SK-N-SH (cell line): ENCODE data around the gene RHOA. TPM values are rescaled to one million over a fixed set of nuclear protein-coding genes. Genes with fewer than 3 reads are reported as not detected.

Experiments
- CTCF ChIA-PET: fragments of 300-600, 350-600 bp; formaldehyde crosslinking; extraction: SDS; loops from one replicate; lab custom pipeline; 2021; lab: Yijun Ruan, JAX
- POLR2A ChIA-PET: fragments of 350-600 bp; sonication (Branson Sonifier 250); formaldehyde crosslinking; extraction: SDS; loops from one replicate; lab custom pipeline; 2020; ENCODE audit warnings: antibody characterized with exemption, inconsistent platforms; lab: Yijun Ruan, JAX
- DNase-seq: peaks from one replicate; pipeline ENCODE4 v3.0.0; 2012
- H2AFZ ChIP-seq: fragments of 200-600 bp; sonication (generic); 2 replicates; pipeline ENCODE4 v1.8.1; 2016; ENCODE audit warnings: antibody characterized with exemption, mild to moderate bottlenecking, low read depth
- H3F3A ChIP-seq: fragments of 200-600 bp; sonication (generic); replicated peaks from 2 replicates; pipeline ENCODE3; 2016; ENCODE audit warnings: antibody characterized with exemption, mild to moderate bottlenecking; ENCODE audit not compliant: insufficient read depth
- H3K27ac ChIP-seq, 2 experiments: fragments of 200-500 bp in 1 of 2; fragments of 200-600 bp in 1 of 2; sonication (Bioruptor generic) in 1 of 2; sonication (generic), shearing (Covaris generic) in 1 of 2; 2 replicates each; pipeline versions ENCODE4 v1.5.1 to v1.6.1; 2014 to 2016; ENCODE audit warnings: low read depth in 2 of 2, inconsistent platforms in 1 of 2, low read length in 1 of 2, mild to moderate bottlenecking in 1 of 2, mixed read lengths in 1 of 2
- H3K27me3 ChIP-seq: fragments of 200-600 bp; sonication (generic), shearing (Covaris generic); 2 replicates; pipeline ENCODE4 v1.6.1; 2016; ENCODE audit warnings: mixed run types; ENCODE audit not compliant: insufficient read depth
- H3K36me3 ChIP-seq, 2 experiments: fragments of 200-500 bp in 1 of 2; fragments of 200-600 bp in 1 of 2; sonication (Bioruptor generic) in 1 of 2; sonication (generic) in 1 of 2; replicated peaks in 1 of 2; 2 replicates each; pipeline versions ENCODE3 to v1.5.1; 2014 to 2016; ENCODE audit warnings: low read length in 1 of 2, mild to moderate bottlenecking in 1 of 2; ENCODE audit not compliant: insufficient read depth in 2 of 2, control insufficient read depth in 1 of 2
- H3K4me1 ChIP-seq, 2 experiments: fragments of 200-500 bp in 1 of 2; fragments of 200-600 bp in 1 of 2; sonication (Bioruptor generic) in 1 of 2; sonication (generic), shearing (Covaris generic) in 1 of 2; 2 replicates each; pipeline versions ENCODE4 v1.5.1 to v1.6.1; 2014 to 2016; ENCODE audit warnings: low read depth in 1 of 2, low read length in 1 of 2, mixed run types in 1 of 2; ENCODE audit not compliant: insufficient read depth in 2 of 2, control insufficient read depth in 1 of 2
- H3K4me2 ChIP-seq: fragments of 200-600 bp; sonication (generic), shearing (Covaris generic); 2 replicates; pipeline ENCODE4 v1.6.1; 2017; ENCODE audit warnings: mixed run types
- H3K4me3 ChIP-seq, 2 experiments: fragments of 200-500 bp in 1 of 2; fragments of 200-600 bp in 1 of 2; sonication (Bioruptor generic) in 1 of 2; sonication (generic), shearing (Covaris generic) in 1 of 2; 2 replicates each; pipeline versions ENCODE4 v1.5.1 to v1.8.1; 2014 to 2016; ENCODE audit warnings: low read depth in 2 of 2, inconsistent platforms in 1 of 2, low read length in 1 of 2, mild to moderate bottlenecking in 1 of 2, mixed read lengths in 1 of 2, moderate library complexity in 1 of 2
- H3K79me2 ChIP-seq: fragments of 200-600 bp; sonication (generic); 2 replicates; pipeline ENCODE4 v1.8.1; 2017; ENCODE audit warnings: mild to moderate bottlenecking; ENCODE audit not compliant: insufficient read depth
- H3K9ac ChIP-seq: fragments of 200-600 bp; sonication (generic); 2 replicates; pipeline ENCODE4 v1.6.1; 2017; ENCODE audit warnings: mixed run types
- H3K9me2 ChIP-seq: fragments of 200-600 bp; sonication (generic); 2 replicates; pipeline ENCODE4 v1.6.1; 2017; ENCODE audit warnings: mixed run types
- H3K9me3 ChIP-seq: fragments of 200-600 bp; sonication (generic); 2 replicates; pipeline ENCODE4 v1.6.1; 2017; ENCODE audit warnings: mixed run types, mild to moderate bottlenecking, moderate library complexity
- H4K20me1 ChIP-seq: fragments of 200-600 bp; sonication (generic); 2 replicates; pipeline ENCODE4 v1.6.1; 2017; ENCODE audit warnings: mild to moderate bottlenecking, mixed run types; ENCODE audit not compliant: insufficient read depth
- CHD2 ChIP-seq: fragments of 150-350 bp; IDR thresholded peaks from 2 replicates; pipeline ENCODE4 v1.6.1; 2018; ENCODE audit warnings: low read length; ENCODE audit not compliant: partially characterized antibody
- ELF1 ChIP-seq: IDR thresholded peaks from 2 replicates; pipeline ENCODE4 v1.4.0; 2012
- EZH2phosphoT487 ChIP-seq: fragments of 200-600 bp; sonication (generic); IDR thresholded peaks from 2 replicates; pipeline ENCODE4 v1.6.1; 2017; ENCODE audit warnings: low read depth, mixed run types, mild to moderate bottlenecking, antibody characterized with exemption, moderate library complexity, borderline replicate concordance
- FOSL2 ChIP-seq: IDR thresholded peaks from 2 replicates; pipeline ENCODE4 v1.4.0; 2012; ENCODE audit warnings: low read depth, mild to moderate bottlenecking, moderate library complexity, borderline replicate concordance
- FOXM1 ChIP-seq: IDR thresholded peaks from 2 replicates; pipeline ENCODE4 v1.4.0; 2012; ENCODE audit warnings: low read depth, mild to moderate bottlenecking
- GABPA ChIP-seq: IDR thresholded peaks from 2 replicates; pipeline ENCODE4 v1.4.0; 2012; ENCODE audit warnings: low read depth, mild to moderate bottlenecking
- GATA2 ChIP-seq: sonication (generic); formaldehyde crosslinking; IDR thresholded peaks from 2 replicates; pipeline ENCODE4 v1.5.0; 2020; ENCODE audit warnings: mild to moderate bottlenecking, missing genetic modification reagents
- IRF3 ChIP-seq: fragments of 150-350 bp; IDR thresholded peaks from 2 replicates; pipeline ENCODE4 v1.6.1; 2016; ENCODE audit warnings: mild to moderate bottlenecking, low read depth, low read length
- MAX ChIP-seq: IDR thresholded peaks from 2 replicates; pipeline ENCODE4 v1.4.0; 2012; ENCODE audit warnings: low read depth
- MEF2A ChIP-seq: IDR thresholded peaks from 2 replicates; pipeline ENCODE4 v1.4.0; 2012; ENCODE audit warnings: low read depth, borderline replicate concordance
- MXI1 ChIP-seq: IDR thresholded peaks from 2 replicates; pipeline ENCODE4 v1.6.1; 2012; ENCODE audit warnings: mild to moderate bottlenecking, low read depth, low read length, improper control_type of control experiment
- NRF1 ChIP-seq: IDR thresholded peaks from 2 replicates; pipeline ENCODE4 v1.6.1; 2012; ENCODE audit warnings: low read depth, mild to moderate bottlenecking, low read length
- RAD21 ChIP-seq: IDR thresholded peaks from 2 replicates; pipeline ENCODE4 v1.6.1; 2012; ENCODE audit warnings: mild to moderate bottlenecking, low read length
- RCOR1 ChIP-seq: fragments of 150-350 bp; IDR thresholded peaks from 2 replicates; pipeline ENCODE4 v1.6.1; 2017; ENCODE audit warnings: antibody characterized with exemption, low read length
- REST ChIP-seq: IDR thresholded peaks from 2 replicates; pipeline ENCODE4 v1.6.1; 2012; ENCODE audit warnings: mild to moderate bottlenecking, low read depth, low read length, moderate library complexity
- RXRA ChIP-seq: IDR thresholded peaks from 2 replicates; pipeline ENCODE4 v1.4.0; 2012; ENCODE audit warnings: low read depth, mild to moderate bottlenecking, borderline replicate concordance
- SMC3 ChIP-seq: IDR thresholded peaks from 2 replicates; pipeline ENCODE4 v1.6.1; 2012; ENCODE audit warnings: low read depth, low read length, improper control_type of control experiment
- YY1 ChIP-seq: IDR thresholded peaks from 2 replicates; pipeline ENCODE4 v1.4.0; 2012; ENCODE audit warnings: low read depth, mild to moderate bottlenecking
- ZBTB33 ChIP-seq: IDR thresholded peaks from 2 replicates; pipeline ENCODE4 v1.4.0; 2012; ENCODE audit warnings: low read depth, borderline replicate concordance
- WGBS: methylation state at CpG from one replicate; pipeline ENCODE4 v1.1.6; 2017; ENCODE audit warnings: low lambda C conversion rate; 5-methylcytosine and 5-hydroxymethylcytosine counted together
- polyA plus RNA-seq, 3 experiments: library from polyadenylated mRNA; depleted of rRNA; stranded (reverse); fragments of >200 nt; gene quantifications; 2 replicates each; pipeline ENCODE4 v1.2.3, GENCODE V29; 2012

Gene RHOA
- polyA plus RNA-seq, 1 of the 3 experiments (the other 2 are of a cell fraction) = 312 TPM

GRCh38 chr3:49403891-49404290 lies 7.9 kb downstream of the RHOA start:
- peaks cover 100% of the 10 kb centered on the region for H4K20me1 ChIP-seq
- H3K27me3 ChIP-seq = no peaks in the 10 kb centered on the region
- no peaks in the 10 kb centered on the region; a peak in 1 of 4 replicates for H3K4me1 ChIP-seq
- no peak overlapping the region for H3K4me3 ChIP-seq
- no peak for DNase-seq
- no peak for TF ChIP-seq FOXM1
- TF ChIP-seq RXRA = no peak
- no peak for TF ChIP-seq RAD21
- no peak for TF ChIP-seq FOSL2
- TF ChIP-seq SMC3 = no peak
- no peak for TF ChIP-seq IRF3
- no peak for TF ChIP-seq CHD2
- TF ChIP-seq YY1 = no peak
- no peak for TF ChIP-seq REST
- TF ChIP-seq MAX = no peak
- no peak for TF ChIP-seq EZH2phosphoT487
- TF ChIP-seq GABPA = no peak
- TF ChIP-seq ZBTB33 = no peak
- no peak for TF ChIP-seq GATA2 (CRISPR knock-in tag)
- TF ChIP-seq ELF1 = no peak
- no peak for TF ChIP-seq MEF2A
- TF ChIP-seq NRF1 = no peak
- TF ChIP-seq MXI1 = no peak
- TF ChIP-seq RCOR1 = no peak
- no peaks in the 10 kb centered on the region for H3K9me2 ChIP-seq
- no peak overlapping the region for H2AFZ ChIP-seq
- no peaks in the 10 kb centered on the region for H3K9me3 ChIP-seq
- peaks cover 42% of the 10 kb centered on the region for H3F3A ChIP-seq
- H3K4me2 ChIP-seq = no peak overlapping the region
- peaks cover 0 to 24% of the 10 kb centered on the region in 2 experiments for H3K36me3 ChIP-seq
- 88% methylated on average over 5 of the region's 5 CpGs for WGBS
- ChIA-PET CTCF (interaction anchor here (0.6 kb wide), 1 partner anchor 1118 kb away, joined by 3 read pairs; no protein-coding TSS in a partner anchor), POLR2A (interaction anchor here (0.5 kb wide), 1 partner anchor 80 kb away, joined by 3 read pairs; no protein-coding TSS in a partner anchor)
- H3K9ac ChIP-seq = no peak overlapping the region
- no peak overlapping the region for H3K27ac ChIP-seq
- H3K79me2 ChIP-seq = peaks cover 100% of the 10 kb centered on the region
